Stimulated activated CD4-positive, alpha-beta T cell treated with anti-CD3 and anti-CD28 coated beads, Interleukin-2, amount 100 ng/mL, for 24 hours (primary cell): ENCODE results near the gene RPL27A.

Source experiments
- DNase-seq, 2 donors: peaks; one replicate each; pipeline ENCODE4 v3.0.0-alpha.2; 2020

The RPL27A gene

GRCh38 chr11:8723711-8724110 lies 41.1 kb downstream of the RPL27A start:
- no peak for DNase-seq

GRCh38 chr11:8724682-8725081 lies 42.1 kb downstream of the RPL27A start:
- no peak for DNase-seq

- no peak for DNase-seq
Observed at GRCh38 chr11:8726395-8726794, 43.8 kb downstream of the RPL27A start.

GRCh38 chr11:8728563-8728962 lies 46.0 kb downstream of the RPL27A start:
- DNase-seq = no peak

- DNase-seq = no peak
Observed at GRCh38 chr11:8729067-8729466, 46.5 kb downstream of the RPL27A start.

- DNase-seq = no peak
Observed at GRCh38 chr11:8729837-8730696, 47.5 kb downstream of the RPL27A start.

- DNase-seq = no peak
Observed at GRCh38 chr11:8730697-8731020, 48.1 kb downstream of the RPL27A start.

- DNase-seq = no peak
Observed at GRCh38 chr11:8731647-8732323, 49.2 kb downstream of the RPL27A start.

- no peak for DNase-seq
Observed at GRCh38 chr11:8732324-8732670, 49.7 kb downstream of the RPL27A start.

- DNase-seq = no peak
Observed at GRCh38 chr11:8732748-8733241, 50.2 kb downstream of the RPL27A start.

- no peak for DNase-seq
Observed at GRCh38 chr11:8733852-8734251, 51.3 kb downstream of the RPL27A start.

- DNase-seq = no peak
Observed at GRCh38 chr11:8735094-8735493, 52.5 kb downstream of the RPL27A start.

- DNase-seq = no peak
Observed at GRCh38 chr11:8739309-8739793, 56.8 kb downstream of the RPL27A start.
